Esophagus squamous epithelium (tissue), 4 donors: ENCODE data around the gene GCDH.

Experiments
- POLR2A ChIP-seq, 4 donors: fragments of 450-650 bp; IDR thresholded peaks; one replicate each; pipeline ENCODE4 v1.6.1; 2017; ENCODE audit warnings: antibody characterized with exemption in 4 of 4, mild to moderate bottlenecking in 4 of 4, moderate library complexity in 3 of 4
- TF ChIP-seq, protein P1 (sequence below), 6 experiments: fragments of 450-650 bp in 4 of 6; fragments of 200-600 bp in 2 of 6; sonication (generic) in 2 of 6; IDR thresholded peaks; one replicate each; pipeline ENCODE4 v1.5.1; 2016 to 2019; ENCODE audit warnings: antibody characterized with exemption in 6 of 6, mild to moderate bottlenecking in 4 of 6, moderate library complexity in 4 of 6

DNA sequence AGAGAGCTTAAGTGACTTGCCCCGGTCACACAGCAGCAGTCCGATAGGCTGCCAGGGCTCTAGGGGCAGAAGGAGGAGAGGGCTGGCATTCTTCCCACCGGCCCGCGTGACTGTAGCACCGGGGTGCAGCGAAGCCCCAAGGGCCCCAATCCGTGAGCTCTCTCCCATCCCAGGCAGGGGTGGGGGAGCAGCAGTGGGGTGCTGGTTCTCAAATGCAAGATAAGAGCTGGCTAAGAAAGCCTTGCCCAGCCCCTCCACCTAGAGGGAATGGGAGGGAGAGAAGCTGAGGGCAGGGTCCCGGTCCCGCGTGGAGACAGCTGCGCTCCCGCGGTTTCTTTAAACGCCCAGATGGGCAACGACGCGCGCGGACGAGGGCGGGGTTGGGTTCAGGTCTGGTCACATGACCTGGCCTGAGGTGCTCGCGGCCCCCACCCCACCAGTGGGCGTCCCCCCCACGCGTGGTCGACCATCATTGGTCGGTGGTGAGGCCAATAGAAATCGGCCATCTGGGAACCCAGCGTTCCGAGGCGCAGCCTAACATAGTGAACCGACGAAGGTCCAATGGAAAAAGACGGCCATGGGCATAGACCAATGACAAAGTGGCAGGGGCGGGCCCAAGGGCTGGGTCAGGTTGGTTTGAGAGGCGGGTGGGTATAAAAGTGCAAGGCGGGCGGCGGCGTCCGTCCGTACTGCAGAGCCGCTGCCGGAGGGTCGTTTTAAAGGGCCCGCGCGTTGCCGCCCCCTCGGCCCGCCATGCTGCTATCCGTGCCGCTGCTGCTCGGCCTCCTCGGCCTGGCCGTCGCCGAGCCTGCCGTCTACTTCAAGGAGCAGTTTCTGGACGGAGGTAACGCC is 47.2 kb downstream of the GCDH start, which contains the start of gene CALR:
- TF ChIP-seq POLR2A (IDR thresholded peaks at IDR 0.05): peak; percentile 41 to 100 (median 99)
- TF ChIP-seq, protein P1, sequence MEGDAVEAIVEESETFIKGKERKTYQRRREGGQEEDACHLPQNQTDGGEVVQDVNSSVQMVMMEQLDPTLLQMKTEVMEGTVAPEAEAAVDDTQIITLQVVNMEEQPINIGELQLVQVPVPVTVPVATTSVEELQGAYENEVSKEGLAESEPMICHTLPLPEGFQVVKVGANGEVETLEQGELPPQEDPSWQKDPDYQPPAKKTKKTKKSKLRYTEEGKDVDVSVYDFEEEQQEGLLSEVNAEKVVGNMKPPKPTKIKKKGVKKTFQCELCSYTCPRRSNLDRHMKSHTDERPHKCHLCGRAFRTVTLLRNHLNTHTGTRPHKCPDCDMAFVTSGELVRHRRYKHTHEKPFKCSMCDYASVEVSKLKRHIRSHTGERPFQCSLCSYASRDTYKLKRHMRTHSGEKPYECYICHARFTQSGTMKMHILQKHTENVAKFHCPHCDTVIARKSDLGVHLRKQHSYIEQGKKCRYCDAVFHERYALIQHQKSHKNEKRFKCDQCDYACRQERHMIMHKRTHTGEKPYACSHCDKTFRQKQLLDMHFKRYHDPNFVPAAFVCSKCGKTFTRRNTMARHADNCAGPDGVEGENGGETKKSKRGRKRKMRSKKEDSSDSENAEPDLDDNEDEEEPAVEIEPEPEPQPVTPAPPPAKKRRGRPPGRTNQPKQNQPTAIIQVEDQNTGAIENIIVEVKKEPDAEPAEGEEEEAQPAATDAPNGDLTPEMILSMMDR (IDR thresholded peaks at IDR 0.05): peak in 1 of 6 experiments; percentile 15
